PFSK-1 (cell line): Measurements from ENCODE around the gene SHISAL2A.

Experiments
- FOXP2 ChIP-seq: optimal IDR thresholded peaks from 2 replicates; pipeline ENCODE3; 2011; ENCODE audit warnings: borderline replicate concordance, control low read depth, inconsistent platforms; ENCODE audit not compliant: insufficient read depth; ENCODE audit errors: extremely low read length, extremely low read depth
- POLR2AphosphoS5 ChIP-seq: IDR thresholded peaks from 2 replicates; pipeline ENCODE4 v1.6.1; 2012; ENCODE audit warnings: low read depth, mild to moderate bottlenecking, control low read depth, low read length, moderate library complexity
- REST ChIP-seq, 2 experiments: IDR thresholded peaks; 2 replicates each; pipeline versions ENCODE4 v1.6.1 to v1.8.0; 2011 to 2012; ENCODE audit warnings: low read depth in 2 of 2, low read length in 2 of 2, control low read depth in 1 of 2, inconsistent platforms in 1 of 2, mild to moderate bottlenecking in 1 of 2, moderate library complexity in 1 of 2; ENCODE audit not compliant: insufficient read depth in 1 of 2
- SIN3A ChIP-seq: IDR thresholded peaks from 2 replicates; pipeline ENCODE4 v1.6.1; 2012; ENCODE audit warnings: mild to moderate bottlenecking, low read length, moderate library complexity, borderline replicate concordance; ENCODE audit not compliant: insufficient read depth
- TAF1 ChIP-seq: IDR thresholded peaks from 2 replicates; pipeline ENCODE4 v1.6.1; 2012; ENCODE audit warnings: low read length, control low read depth, borderline replicate concordance; ENCODE audit not compliant: insufficient read depth

Gene SHISAL2A

GRCh38 chr1:52645261-52645660 lies 12.3 kb downstream of the SHISAL2A start:
- TF ChIP-seq POLR2AphosphoS5 (no peak), SIN3A (no peak)

- TF ChIP-seq FOXP2 (no peak), SIN3A (no peak), TAF1 (no peak), REST (IDR thresholded peaks at IDR 0.05; ENCODE audit: insufficient read depth in 1 of 2, low read depth in 2 of 2, low read length in 2 of 2) (no peak)
Measured at GRCh38 chr1:52651904-52652303, 18.9 kb downstream of the SHISAL2A start.

- TF ChIP-seq REST (IDR thresholded peaks at IDR 0.05; ENCODE audit: insufficient read depth in 1 of 2, low read depth in 2 of 2, low read length in 2 of 2) (no peak), POLR2AphosphoS5 (no peak), FOXP2 (no peak), TAF1 (no peak), SIN3A (no peak)
Measured at GRCh38 chr1:52653207-52653849, 20.4 kb downstream of the SHISAL2A start.

- TF ChIP-seq SIN3A = no peak
Measured at GRCh38 chr1:52654063-52654462, 21.1 kb downstream of the SHISAL2A start.

- TF ChIP-seq SIN3A = no peak
- no peak for TF ChIP-seq TAF1
- TF ChIP-seq FOXP2 = no peak
- TF ChIP-seq REST (IDR thresholded peaks at IDR 0.05; ENCODE audit: insufficient read depth in 1 of 2, low read depth in 2 of 2, low read length in 2 of 2) = no peak
- no peak for TF ChIP-seq POLR2AphosphoS5
Measured at GRCh38 chr1:52657702-52658101, 24.7 kb downstream of the SHISAL2A start.

GRCh38 chr1:52658795-52659194 lies 25.8 kb downstream of the SHISAL2A start:
- no peak for TF ChIP-seq SIN3A
- TF ChIP-seq FOXP2 = no peak
- no peak for TF ChIP-seq POLR2AphosphoS5
- no peak for TF ChIP-seq REST (IDR thresholded peaks at IDR 0.05; ENCODE audit: insufficient read depth in 1 of 2, low read depth in 2 of 2, low read length in 2 of 2)
- no peak for TF ChIP-seq TAF1
